Dedifferentiated amniotic fluid mesenchymal stem cell (primary cell): ENCODE data around the gene TSHZ3.

Source experiments
- DNase-seq: peaks from one replicate; pipeline ENCODE4 v3.0.0-alpha.2; 2016; ENCODE audit errors: extremely low spot score

The TSHZ3 gene

GRCh38 chr19:31354316-31354715 lies 5.1 kb upstream of the TSHZ3 start:
- DNase-seq = no peak

GRCh38 chr19:31353833-31354232 lies 4.6 kb upstream of the TSHZ3 start:
- no peak for DNase-seq

DNA sequence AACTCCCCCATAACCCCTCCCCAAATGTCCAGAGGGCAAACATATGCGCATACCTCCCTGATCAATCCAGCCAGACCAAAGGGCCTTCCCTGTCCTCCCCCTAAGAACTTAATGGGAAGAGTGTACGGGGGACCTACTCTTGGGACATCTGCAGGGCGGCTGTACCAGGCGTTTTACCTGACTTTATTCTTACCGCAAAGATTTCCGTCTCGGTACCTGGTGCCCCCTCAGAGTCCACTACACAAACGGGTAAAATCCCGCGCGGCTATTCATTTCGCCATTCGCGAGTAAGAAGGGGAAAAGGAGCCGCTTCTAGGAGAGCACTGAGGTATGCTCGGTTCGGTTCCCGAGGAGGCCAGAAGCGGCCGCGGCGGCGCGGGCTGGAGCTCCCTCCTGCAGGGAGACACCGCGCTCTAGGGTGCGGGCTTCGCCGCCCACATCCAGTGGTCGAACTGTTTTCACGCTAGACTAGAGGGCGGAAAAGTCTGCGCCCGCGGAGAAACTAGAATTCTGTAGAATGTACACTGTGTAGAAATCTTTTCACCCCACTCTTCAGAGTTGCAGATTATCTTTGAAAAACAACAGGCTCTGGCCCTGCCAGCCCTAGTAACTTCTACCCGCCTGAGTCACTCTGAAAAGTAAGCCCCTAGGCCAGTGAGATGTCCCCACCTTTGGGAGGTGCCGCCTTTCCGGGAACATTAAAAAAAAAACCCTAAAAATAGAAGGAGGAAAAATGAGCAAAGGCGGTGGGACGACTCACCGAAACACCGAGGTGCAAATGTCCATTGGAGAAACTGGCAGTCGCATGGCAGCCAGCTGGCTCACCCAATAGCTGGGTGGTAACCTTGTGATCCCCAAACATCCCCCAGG lies 3.8 kb upstream of the TSHZ3 start:
- no peak for DNase-seq

DNA sequence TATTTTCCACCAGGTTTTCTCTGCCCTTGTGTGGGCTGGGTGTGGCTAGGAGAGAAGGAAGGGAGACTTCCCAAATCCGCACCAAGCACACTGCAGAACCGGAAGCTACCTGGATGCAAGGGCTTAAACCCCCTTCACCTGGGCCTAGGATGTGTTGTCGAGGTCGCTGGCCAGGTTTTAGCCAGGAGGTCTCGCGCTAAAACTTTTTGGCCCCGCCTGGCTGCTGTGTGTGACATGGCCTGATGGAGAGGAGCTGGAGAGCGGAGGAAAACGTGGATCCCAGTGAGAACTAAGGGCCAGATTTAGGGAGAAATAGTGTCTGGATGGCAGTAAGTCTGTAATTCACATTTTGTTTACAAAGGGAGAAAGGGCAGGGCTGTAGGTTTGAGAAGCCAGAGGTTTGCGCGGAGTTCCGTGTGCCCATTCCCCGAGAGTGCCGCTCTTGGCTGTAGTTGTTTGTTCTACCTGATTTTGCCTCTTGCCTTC lies 3.1 kb upstream of the TSHZ3 start:
- no peak for DNase-seq

- no peak for DNase-seq
These were observed 2.6 kb upstream of the TSHZ3 start for GRCh38 chr19:31351855-31352195.

DNA sequence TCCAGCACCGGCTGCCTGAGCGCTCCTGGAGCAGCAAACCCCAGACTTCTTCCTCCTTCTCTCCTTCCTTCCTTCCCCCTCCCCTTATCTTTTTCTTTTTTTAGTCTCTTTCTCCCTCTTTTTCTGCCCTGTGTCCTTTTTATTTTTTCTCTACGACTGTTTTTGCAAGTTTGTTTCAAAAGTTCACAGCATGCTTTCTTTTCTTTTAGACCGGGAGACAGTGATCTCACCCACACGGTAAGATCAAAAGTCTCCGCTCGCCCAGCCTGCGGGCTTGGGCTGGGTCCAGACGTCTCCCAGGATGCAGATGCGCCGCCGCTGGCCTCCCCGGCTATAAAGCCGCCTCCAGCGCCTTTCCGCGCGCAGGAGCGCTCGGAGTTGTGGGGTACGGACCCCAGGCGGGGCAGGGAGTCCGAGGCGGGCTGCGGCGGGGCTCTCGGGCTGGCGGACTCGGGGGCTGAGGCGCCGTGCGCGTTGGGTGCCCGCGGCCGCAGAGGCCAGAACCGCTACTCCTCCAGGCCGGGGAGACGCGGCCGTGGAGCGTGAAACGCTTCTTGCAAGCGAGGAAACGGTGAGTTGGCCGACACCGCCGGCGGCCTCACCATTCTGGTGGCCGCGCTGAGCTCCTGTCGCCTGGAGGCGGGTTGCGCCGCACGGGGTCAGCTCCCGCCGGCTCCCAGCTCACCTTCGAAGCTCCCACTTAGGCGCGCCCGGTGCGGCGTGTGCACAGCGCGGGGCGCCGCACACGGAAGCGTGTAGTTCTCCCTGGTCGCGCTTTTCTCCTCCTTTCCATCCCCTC lies 2.0 kb upstream of the TSHZ3 start:
- DNase-seq = peak; percentile 42

GRCh38 chr19:31350693-31351055 lies 1.4 kb upstream of the TSHZ3 start:
- peak; percentile 31 for DNase-seq

DNA sequence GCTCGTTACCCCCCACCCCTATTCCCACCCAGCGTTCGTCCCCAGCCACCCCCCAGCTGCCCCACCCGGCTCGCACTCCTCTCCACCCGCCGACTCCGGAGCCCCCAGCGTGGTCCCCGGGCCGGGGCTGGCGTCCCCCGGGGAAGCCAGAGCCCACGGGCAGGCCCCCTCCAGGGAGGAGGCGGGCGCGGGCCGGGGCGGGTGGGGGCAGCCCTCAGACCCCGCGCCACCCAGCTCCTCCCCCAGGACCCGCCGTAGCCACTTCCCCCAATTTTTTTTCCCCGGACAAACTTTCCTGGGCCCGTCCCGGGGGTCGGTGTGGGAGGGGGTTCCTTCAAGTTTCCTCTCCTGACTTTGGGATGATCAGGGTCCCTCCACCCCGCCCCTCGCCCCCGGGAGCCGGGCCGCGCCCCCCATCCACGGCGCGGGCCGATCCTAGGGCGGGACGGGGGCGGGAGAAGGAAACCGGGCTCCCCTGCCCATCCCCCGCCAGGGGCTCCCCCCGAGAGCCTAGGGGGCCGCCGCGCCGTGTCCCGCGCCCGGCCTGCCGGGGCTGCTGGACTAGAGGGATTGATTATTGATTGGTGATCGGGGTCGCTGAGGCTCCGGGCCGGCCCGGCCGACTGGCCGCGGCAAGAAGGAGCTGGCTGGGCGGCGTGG lies 927 bp upstream of the TSHZ3 start:
- DNase-seq = no peak

GRCh38 chr19:31348481-31349159 lies 616 bp downstream of the TSHZ3 start:
- no peak for DNase-seq

GRCh38 chr19:31347828-31348392 lies 1.3 kb downstream of the TSHZ3 start:
- no peak for DNase-seq

GRCh38 chr19:31347354-31347753 lies 1.9 kb downstream of the TSHZ3 start:
- DNase-seq = no peak

DNA sequence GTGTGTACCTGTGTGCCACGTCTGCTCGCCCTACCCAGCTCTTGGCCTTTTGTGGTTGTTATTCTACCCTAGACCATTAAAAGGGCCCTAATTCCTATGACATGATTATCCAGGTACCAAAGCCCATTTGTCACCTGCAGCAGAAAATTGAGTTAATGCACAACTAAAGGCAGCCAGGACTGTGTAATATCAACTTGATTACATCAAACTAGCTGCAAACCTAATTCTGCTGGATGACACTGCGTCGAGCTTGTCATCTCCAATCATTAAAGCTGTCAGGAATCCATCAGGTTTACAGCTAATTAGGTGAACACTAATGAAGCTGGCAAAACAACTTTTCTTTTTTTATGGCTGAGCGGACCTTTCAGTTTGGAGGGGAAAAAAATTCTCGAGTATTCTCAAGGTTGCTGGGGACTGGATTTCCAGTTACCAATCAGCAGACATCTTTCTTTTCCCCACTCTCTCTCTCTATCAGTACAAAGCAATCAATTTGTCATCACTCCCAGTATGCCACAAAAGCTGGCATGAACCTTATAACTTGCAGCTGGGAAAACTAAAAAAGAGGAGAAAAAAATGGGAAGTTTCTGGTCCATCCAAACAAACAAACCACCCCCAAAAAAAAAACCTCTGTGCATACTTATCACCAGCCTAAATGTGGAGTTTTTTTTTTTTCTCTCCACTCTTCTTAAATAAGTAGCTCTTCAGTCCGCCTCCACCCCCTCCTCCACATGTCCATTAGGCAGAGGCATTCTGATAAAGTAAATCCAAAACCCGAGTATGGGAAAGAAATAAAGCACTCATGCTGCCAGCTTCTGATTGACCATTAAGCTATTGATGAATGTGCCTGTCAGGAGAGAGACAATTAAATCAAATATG lies 2.8 kb downstream of the TSHZ3 start:
- no peak for DNase-seq

DNA sequence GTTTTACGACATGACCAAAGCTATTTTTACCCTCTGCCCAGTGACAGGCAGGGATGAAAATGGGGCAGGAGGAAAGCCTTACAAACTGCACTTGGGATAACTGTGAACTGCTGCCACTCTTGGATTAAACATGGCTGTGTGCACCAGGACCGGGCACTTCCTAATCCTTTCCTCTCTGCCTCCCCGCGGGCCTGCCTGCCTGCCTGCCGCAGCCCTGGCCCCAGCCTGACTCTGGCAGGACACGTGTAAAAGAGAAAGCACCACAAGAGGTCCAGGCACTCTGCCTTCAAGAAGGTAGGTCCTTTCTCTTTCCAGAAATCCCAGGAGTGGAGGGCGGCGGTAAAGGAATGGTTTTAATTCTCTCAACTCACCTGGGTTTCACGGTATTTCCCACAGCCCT lies 4.8 kb downstream of the TSHZ3 start:
- no peak for DNase-seq

DNA sequence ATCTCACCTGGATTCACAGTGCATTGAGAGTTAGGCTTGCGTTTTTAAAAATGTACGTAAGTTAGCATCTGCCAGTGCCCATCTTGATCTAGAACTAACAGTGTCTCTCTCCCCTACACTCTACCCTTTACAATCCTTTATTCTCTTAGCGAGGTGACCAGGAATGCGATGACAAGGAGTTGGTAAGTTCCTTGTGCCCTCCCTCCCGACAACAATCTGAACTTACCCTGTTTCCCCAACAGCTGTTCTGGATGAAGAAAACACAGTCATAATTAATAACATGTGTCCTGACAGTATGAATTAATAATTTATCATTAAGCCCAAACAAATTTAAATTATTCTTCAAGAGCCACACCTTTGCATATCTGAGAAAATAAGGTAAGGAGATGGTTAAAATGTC lies 6.3 kb downstream of the TSHZ3 start:
- DNase-seq = no peak

GRCh38 chr19:31340042-31341025 lies 8.9 kb downstream of the TSHZ3 start:
- no peak for DNase-seq

DNA sequence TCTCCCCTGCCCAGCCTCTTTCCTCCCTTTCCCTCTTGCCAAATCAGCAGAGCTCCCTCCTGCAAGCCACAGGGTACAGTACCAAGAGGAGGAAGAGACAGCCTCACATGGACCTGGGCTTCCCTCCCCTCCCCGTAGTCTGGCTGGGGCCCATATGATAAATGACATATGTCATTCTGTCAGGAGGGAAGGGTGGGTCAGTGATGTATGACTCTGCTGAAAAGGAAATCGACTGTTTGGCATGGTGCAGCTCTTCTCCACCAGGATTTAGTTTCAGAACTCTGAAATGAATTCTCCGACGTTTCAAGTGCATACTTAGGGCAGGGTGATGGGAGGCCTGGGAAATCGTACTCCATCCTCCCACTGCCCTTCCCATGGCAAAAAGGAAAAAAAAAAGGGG lies 9.8 kb downstream of the TSHZ3 start:
- DNase-seq = no peak

- no peak for DNase-seq
These were observed 11.0 kb downstream of the TSHZ3 start for GRCh38 chr19:31338069-31338776.

DNA sequence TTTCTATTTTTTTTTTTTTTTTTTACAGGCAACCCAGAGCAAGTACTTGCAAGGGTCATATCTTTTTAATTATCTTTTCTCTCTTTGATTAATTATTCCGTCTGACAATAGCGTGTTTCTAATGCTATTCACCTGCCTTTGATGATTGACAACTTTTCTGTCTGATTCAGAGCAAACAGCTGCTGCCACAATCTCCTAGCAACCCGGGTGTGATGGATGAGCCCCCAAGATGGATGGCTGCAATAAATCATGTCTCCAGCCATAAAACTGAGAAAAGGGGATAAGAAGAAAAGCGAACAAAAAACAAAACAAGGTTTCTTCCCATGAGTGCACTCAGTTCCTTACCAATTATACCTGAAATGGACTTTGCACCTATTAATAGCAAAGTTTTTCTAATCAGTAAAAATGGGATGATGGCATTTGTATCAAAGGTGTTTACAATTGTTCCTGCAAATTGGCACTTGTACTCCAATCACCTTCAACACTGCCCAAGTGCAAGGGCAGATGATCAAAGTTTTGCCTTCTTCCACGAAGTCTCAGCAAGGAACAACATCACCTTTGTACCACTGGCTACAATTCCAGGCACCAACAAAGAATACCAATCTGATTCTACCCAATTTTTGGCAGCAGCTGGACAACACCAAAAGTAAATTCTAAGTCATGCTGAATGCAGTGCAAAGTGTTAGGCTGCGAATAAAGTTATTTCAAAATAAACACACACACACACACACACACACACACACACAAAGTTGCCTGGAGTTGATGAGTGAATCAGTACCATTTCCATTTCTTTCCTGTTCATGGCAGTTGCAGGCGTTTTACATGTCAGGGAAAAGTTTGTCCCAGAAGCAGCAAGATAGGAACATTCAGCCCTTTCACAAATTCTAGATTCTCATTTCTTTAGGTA lies 12.0 kb downstream of the TSHZ3 start:
- DNase-seq = no peak
